Body of pancreas (tissue), 4 donors: ENCODE measurements around the gene MUSK.

Experiments used
- POLR2A ChIP-seq, 3 donors: fragments of 450-650 bp; IDR thresholded peaks; one replicate each; pipeline ENCODE4 v1.6.1; 2016; ENCODE audit warnings: antibody characterized with exemption in 3 of 3, mild to moderate bottlenecking in 2 of 3
- TF ChIP-seq, protein P1 (sequence below), 7 experiments: fragments of 450-650 bp in 4 of 7; fragments of 200-600 bp in 3 of 7; sonication (generic) in 3 of 7; IDR thresholded peaks; one replicate each; pipeline ENCODE4 v1.5.1; 2016 to 2019; ENCODE audit warnings: antibody characterized with exemption in 7 of 7

DNA sequence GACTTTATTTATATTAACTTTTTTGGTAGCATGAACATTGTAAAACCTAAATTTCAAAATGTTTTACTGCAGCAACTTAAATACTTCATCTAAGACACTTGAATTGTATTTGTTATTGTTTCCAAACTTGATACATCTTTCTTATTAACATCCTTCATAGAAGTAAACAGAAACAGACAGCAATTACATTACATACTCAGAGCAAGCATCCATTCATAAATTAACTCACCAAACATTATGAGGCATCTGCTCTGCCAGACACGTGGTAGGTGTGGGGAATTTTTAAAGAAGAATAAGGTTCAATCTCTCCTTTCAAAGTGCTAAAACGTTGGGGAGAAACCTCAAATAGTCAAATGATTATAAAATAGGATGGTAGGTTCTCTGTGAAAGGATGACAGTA, 130.8 kb downstream of the MUSK start:
- TF ChIP-seq, protein P1, sequence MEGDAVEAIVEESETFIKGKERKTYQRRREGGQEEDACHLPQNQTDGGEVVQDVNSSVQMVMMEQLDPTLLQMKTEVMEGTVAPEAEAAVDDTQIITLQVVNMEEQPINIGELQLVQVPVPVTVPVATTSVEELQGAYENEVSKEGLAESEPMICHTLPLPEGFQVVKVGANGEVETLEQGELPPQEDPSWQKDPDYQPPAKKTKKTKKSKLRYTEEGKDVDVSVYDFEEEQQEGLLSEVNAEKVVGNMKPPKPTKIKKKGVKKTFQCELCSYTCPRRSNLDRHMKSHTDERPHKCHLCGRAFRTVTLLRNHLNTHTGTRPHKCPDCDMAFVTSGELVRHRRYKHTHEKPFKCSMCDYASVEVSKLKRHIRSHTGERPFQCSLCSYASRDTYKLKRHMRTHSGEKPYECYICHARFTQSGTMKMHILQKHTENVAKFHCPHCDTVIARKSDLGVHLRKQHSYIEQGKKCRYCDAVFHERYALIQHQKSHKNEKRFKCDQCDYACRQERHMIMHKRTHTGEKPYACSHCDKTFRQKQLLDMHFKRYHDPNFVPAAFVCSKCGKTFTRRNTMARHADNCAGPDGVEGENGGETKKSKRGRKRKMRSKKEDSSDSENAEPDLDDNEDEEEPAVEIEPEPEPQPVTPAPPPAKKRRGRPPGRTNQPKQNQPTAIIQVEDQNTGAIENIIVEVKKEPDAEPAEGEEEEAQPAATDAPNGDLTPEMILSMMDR (IDR thresholded peaks at IDR 0.05), result no peak
- no peak for TF ChIP-seq POLR2A (IDR thresholded peaks at IDR 0.05)
